H1 (cell line): ENCODE measurements around the gene PAGE2. TPM values are rescaled to one million over a fixed set of nuclear protein-coding genes. Genes with fewer than 3 reads are reported as not detected.

ENCODE experiments used
- CTCF ChIA-PET: fragments of 300-600 bp; sonication (Branson Sonifier 250); formaldehyde crosslinking; loops from one replicate; lab custom pipeline; 2021; ENCODE audit not compliant: partially characterized antibody; lab: Charles Lee
- POLR2A ChIA-PET: fragments of 300-600 bp; sonication (Branson Sonifier 250); formaldehyde crosslinking; loops from one replicate; lab custom pipeline; 2021; ENCODE audit warnings: inconsistent platforms; ENCODE audit not compliant: partially characterized antibody; lab: Charles Lee
- DNase-seq, 2 experiments: peaks; one replicate each; pipeline versions ENCODE4 v3.0.0 to v3.0.0-alpha.2; 2010 to 2022; ENCODE audit warnings: low spot score in 2 of 2, low read depth in 1 of 2, mixed read lengths in 1 of 2
- FAIRE-seq: peaks from 2 replicates; lab custom pipeline; 2011; peaks lifted over from hg19 to GRCh38; lab: Jason Lieb, UNC
- H2AFZ ChIP-seq: 2 replicates; pipeline ENCODE4 v1.8.1; 2012; ENCODE audit warnings: low read length, inconsistent platforms
- H2AK5ac ChIP-seq: 2 replicates; pipeline ENCODE4 v1.6.1; 2013; ENCODE audit warnings: low read depth, low read length
- H2BK120ac ChIP-seq: replicated peaks from 2 replicates; pipeline ENCODE3; 2013; ENCODE audit warnings: low read depth, low read length, inconsistent platforms
- H2BK12ac ChIP-seq: 2 replicates; pipeline ENCODE4 v1.6.1; 2013; ENCODE audit warnings: low read depth, low read length
- H2BK15ac ChIP-seq: 2 replicates; pipeline ENCODE4 v1.6.1; 2013; ENCODE audit warnings: low read length
- H2BK20ac ChIP-seq: 2 replicates; pipeline ENCODE4 v1.6.1; 2013; ENCODE audit warnings: low read length
- H2BK5ac ChIP-seq: 2 replicates; pipeline ENCODE4 v1.6.1; 2013; ENCODE audit warnings: low read depth, low read length
- H3K14ac ChIP-seq: 2 replicates; pipeline ENCODE4 v1.6.1; 2013; ENCODE audit warnings: inconsistent platforms; ENCODE audit not compliant: insufficient read length
- H3K18ac ChIP-seq: 2 replicates; pipeline ENCODE4 v1.6.1; 2013; ENCODE audit warnings: low read length; ENCODE audit errors: extremely low read depth
- H3K23ac ChIP-seq: 2 replicates; pipeline ENCODE4 v1.6.1; 2013; ENCODE audit warnings: inconsistent platforms; ENCODE audit not compliant: insufficient read length
- H3K23me2 ChIP-seq: 2 replicates; pipeline ENCODE4 v1.6.1; 2013; ENCODE audit warnings: low read depth, low read length
- H3K27ac ChIP-seq: 2 replicates; pipeline ENCODE4 v1.6.1; 2011; ENCODE audit warnings: low read depth, low read length, inconsistent platforms
- H3K27me3 ChIP-seq, 4 experiments: replicated peaks in 1 of 4; 1 replicate in 1 of 4; 2 replicates in 3 of 4; pipeline versions ENCODE4 v1.6.1 to v1.8.1; 2011 to 2013; ENCODE audit warnings: low read length in 3 of 4, mild to moderate bottlenecking in 3 of 4, inconsistent platforms in 2 of 4, mixed read lengths in 2 of 4, moderate library complexity in 1 of 4; ENCODE audit not compliant: control insufficient read depth in 3 of 4, insufficient read depth in 3 of 4; ENCODE audit errors: extremely low read depth in 1 of 4
- H3K36me3 ChIP-seq, 4 experiments: 2 replicates each; pipeline versions ENCODE4 v1.6.1 to v1.8.1; 2011 to 2013; ENCODE audit warnings: mild to moderate bottlenecking in 4 of 4, low read length in 3 of 4, moderate library complexity in 2 of 4, control low read depth in 1 of 4, inconsistent platforms in 1 of 4; ENCODE audit not compliant: insufficient read depth in 4 of 4, control insufficient read depth in 2 of 4
- H3K4ac ChIP-seq: replicated peaks from 2 replicates; pipeline ENCODE3; 2013; ENCODE audit warnings: low read length, low read depth, mixed read lengths, inconsistent platforms; ENCODE audit not compliant: insufficient read length
- H3K4me1 ChIP-seq, 4 experiments: replicated peaks in 1 of 4; 1 replicate in 1 of 4; 2 replicates in 3 of 4; pipeline versions ENCODE4 v1.6.1 to v1.8.1; 2011 to 2013; ENCODE audit warnings: low read length in 3 of 4, inconsistent platforms in 2 of 4, mixed read lengths in 1 of 4; ENCODE audit not compliant: insufficient read depth in 4 of 4, control insufficient read depth in 3 of 4
- H3K4me2 ChIP-seq, 2 experiments: 2 replicates each; pipeline versions ENCODE4 v1.6.1 to v1.8.1; 2011 to 2013; ENCODE audit warnings: low read depth in 2 of 2, low read length in 2 of 2, control low read depth in 1 of 2, inconsistent platforms in 1 of 2, mild to moderate bottlenecking in 1 of 2; ENCODE audit not compliant: insufficient read depth in 1 of 2
- H3K4me3 ChIP-seq, 4 experiments: fragments of 200-600, 300-600 bp in 1 of 4; sonication (generic), shearing (Covaris generic), sonication (Bioruptor Twin) in 1 of 4; 2 replicates each; pipeline versions ENCODE4 v1.5.1 to v1.8.1; 2011 to 2016; ENCODE audit warnings: low read length in 4 of 4, low read depth in 3 of 4, control low read depth in 2 of 4, inconsistent platforms in 2 of 4, mild to moderate bottlenecking in 2 of 4, mixed read lengths in 1 of 4, moderate library complexity in 1 of 4; ENCODE audit not compliant: insufficient read depth in 2 of 4; ENCODE audit errors: extremely low read depth in 1 of 4
- H3K56ac ChIP-seq: replicated peaks from 2 replicates; pipeline ENCODE3; 2013; ENCODE audit warnings: low read depth, mild to moderate bottlenecking, mixed read lengths, low read length, inconsistent platforms; ENCODE audit not compliant: insufficient read length
- H3K79me1 ChIP-seq: 2 replicates; pipeline ENCODE4 v1.6.1; 2013; ENCODE audit warnings: low read depth, low read length, control low read depth
- H3K79me2 ChIP-seq, 2 experiments: 2 replicates each; pipeline versions ENCODE4 v1.6.1 to v1.8.1; 2012 to 2013; ENCODE audit warnings: low read length in 2 of 2, mild to moderate bottlenecking in 2 of 2, inconsistent platforms in 1 of 2; ENCODE audit not compliant: insufficient read depth in 2 of 2, control insufficient read depth in 1 of 2
- H3K9ac ChIP-seq, 4 experiments: replicated peaks in 1 of 4; 1 replicate in 1 of 4; 2 replicates in 3 of 4; pipeline versions ENCODE4 v1.6.1 to v1.8.1; 2011 to 2013; ENCODE audit warnings: low read depth in 3 of 4, low read length in 3 of 4, control low read depth in 2 of 4, mild to moderate bottlenecking in 2 of 4, moderate library complexity in 2 of 4, inconsistent platforms in 1 of 4; ENCODE audit errors: extremely low read depth in 1 of 4
- H3K9me3 ChIP-seq, 2 experiments: 2 replicates each; pipeline versions ENCODE4 v1.6.1 to v1.8.1; 2012 to 2013; ENCODE audit warnings: mild to moderate bottlenecking in 2 of 2, moderate library complexity in 2 of 2, control low read depth in 1 of 2, inconsistent platforms in 1 of 2, low read depth in 1 of 2, low read length in 1 of 2, mixed read lengths in 1 of 2; ENCODE audit not compliant: insufficient read depth in 2 of 2
- H4K20me1 ChIP-seq, 2 experiments: replicated peaks in 1 of 2; 2 replicates each; pipeline versions ENCODE3 to v1.8.1; 2011 to 2013; ENCODE audit warnings: inconsistent platforms in 2 of 2, low read length in 2 of 2, mild to moderate bottlenecking in 1 of 2; ENCODE audit not compliant: insufficient read depth in 2 of 2, control insufficient read depth in 1 of 2
- H4K5ac ChIP-seq: 2 replicates; pipeline ENCODE4 v1.6.1; 2013; ENCODE audit warnings: low read length, low read depth, mixed read lengths, inconsistent platforms; ENCODE audit not compliant: insufficient read length
- H4K8ac ChIP-seq: 2 replicates; pipeline ENCODE4 v1.8.0; 2013; ENCODE audit warnings: mild to moderate bottlenecking, moderate library complexity, low read length, inconsistent platforms; ENCODE audit not compliant: insufficient read depth; ENCODE audit errors: extremely low read depth
- H4K91ac ChIP-seq: replicated peaks from 2 replicates; pipeline ENCODE3; 2013; ENCODE audit warnings: low read length, mixed read lengths, inconsistent platforms; ENCODE audit not compliant: insufficient read length
- BCL11A ChIP-seq, 2 experiments: IDR thresholded peaks; one replicate each; pipeline ENCODE4 v1.6.1; 2011; ENCODE audit warnings: low read depth in 2 of 2, low read length in 2 of 2, mild to moderate bottlenecking in 2 of 2
- CHD2 ChIP-seq: IDR thresholded peaks from 2 replicates; pipeline ENCODE4 v1.6.1; 2012; ENCODE audit warnings: low read length, improper control_type of control experiment
- CREB1 ChIP-seq: IDR thresholded peaks from 2 replicates; pipeline ENCODE4 v1.6.1; 2012; ENCODE audit warnings: inconsistent platforms
- FOSL1 ChIP-seq: IDR thresholded peaks from 2 replicates; pipeline ENCODE4 v1.6.1; 2011; ENCODE audit warnings: mild to moderate bottlenecking, low read depth, low read length, moderate library complexity; ENCODE audit not compliant: insufficient read depth
- GABPA ChIP-seq: IDR thresholded peaks from 2 replicates; pipeline ENCODE4 v1.6.1; 2011; ENCODE audit warnings: mild to moderate bottlenecking, low read length, moderate library complexity, borderline replicate concordance; ENCODE audit not compliant: insufficient read depth
- KDM5A ChIP-seq: fragments of 200-600 bp; IDR thresholded peaks from 2 replicates; pipeline ENCODE4 v1.7.1; 2012; ENCODE audit warnings: mild to moderate bottlenecking, low read length, inconsistent platforms, mixed read lengths
- NANOG ChIP-seq: IDR thresholded peaks from 2 replicates; pipeline ENCODE4 v1.6.1; 2011; ENCODE audit warnings: low read length, low read depth, mild to moderate bottlenecking, inconsistent platforms; ENCODE audit not compliant: insufficient read depth, poor library complexity, severe bottlenecking
- POLR2AphosphoS5 ChIP-seq: IDR thresholded peaks from 2 replicates; pipeline ENCODE4 v1.6.1; 2011; ENCODE audit warnings: low read depth, low read length
- RBBP5 ChIP-seq: IDR thresholded peaks from 2 replicates; pipeline ENCODE4 v1.7.1; 2012; ENCODE audit warnings: low read depth, mild to moderate bottlenecking, inconsistent platforms, low read length, moderate library complexity, borderline replicate concordance
- RFX5 ChIP-seq: IDR thresholded peaks from 2 replicates; pipeline ENCODE4 v1.6.1; 2011; ENCODE audit warnings: low read depth, low read length, improper control_type of control experiment, borderline replicate concordance
- SIN3A ChIP-seq, 2 experiments: IDR thresholded peaks in 1 of 2; conservative IDR thresholded peaks in 1 of 2; 2 replicates each; pipeline ENCODE4 v1.6.1; 2011 to 2012; ENCODE audit warnings: low read length in 2 of 2, improper control_type of control experiment in 1 of 2, low read depth in 1 of 2, mild to moderate bottlenecking in 1 of 2
- TAF1 ChIP-seq: IDR thresholded peaks from 2 replicates; pipeline ENCODE4 v1.6.1; 2011; ENCODE audit warnings: mild to moderate bottlenecking, low read depth, low read length
- TAF7 ChIP-seq: optimal IDR thresholded peaks from 2 replicates; pipeline ENCODE3; 2011; ENCODE audit warnings: low read depth, mild to moderate bottlenecking, inconsistent platforms, low read length, moderate library complexity, borderline replicate concordance
- TEAD4 ChIP-seq: IDR thresholded peaks from 2 replicates; pipeline ENCODE4 v1.6.1; 2012; ENCODE audit warnings: low read depth, low read length, inconsistent platforms, mixed read lengths
- polyA plus RNA-seq, 7 experiments: library from polyadenylated mRNA; depleted of rRNA in 3 of 7; stranded (reverse) in 5 of 7; unstranded in 2 of 7; fragments of >200 nt in 5 of 7; fragments of 200-250 nt in 2 of 7; gene quantifications; 1 replicate in 5 of 7; 2 replicates in 1 of 7; 4 replicates in 1 of 7; pipeline versions ENCODE4 v1.2.1 to v1.2.3, GENCODE V29; 2011 to 2013; ENCODE audit warnings: missing spikeins in 2 of 7, mixed read lengths in 2 of 7
- total RNA-seq: library from RNA; stranded (reverse); fragmentation: NEBNext Ultra II Directional; extraction: Animal tissue kit (Norgen Biotek cat#: 25700); gene quantifications from 2 replicates; pipeline ENCODE4 v1.2.1, GENCODE V29; 2021

The PAGE2 gene
- total and polyA plus RNA-seq, 2 of the 8 experiments (the other 6 are each of a cell fraction or from before 2014, with no cell fraction given): not detected

DNA sequence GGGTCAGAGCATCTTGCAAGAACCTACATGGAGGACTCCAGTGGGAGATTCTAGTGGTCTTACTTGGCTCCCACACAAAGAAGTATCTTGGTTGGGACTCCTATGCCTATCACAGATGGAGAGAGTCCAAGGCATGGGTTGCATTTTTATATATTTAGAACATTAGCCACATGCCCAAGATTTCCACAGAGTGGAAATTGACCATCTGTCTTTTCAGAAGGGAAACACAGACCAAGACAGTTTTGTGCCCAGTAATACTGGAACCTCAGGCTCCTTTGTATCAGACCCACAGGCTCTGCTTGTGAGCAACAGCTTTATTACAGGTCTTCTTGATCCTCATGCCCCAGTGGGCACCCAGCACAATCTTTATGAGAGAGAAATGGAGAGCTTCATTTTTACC is 43.6 kb downstream of the PAGE2 start:
- H3K23ac ChIP-seq: no peak overlapping the region
- CTCF ChIA-PET: no interaction called here
- no peak for FAIRE-seq

More for the DNA sequence above, 43.6 kb downstream of the PAGE2 start:
- no peaks in the 10 kb centered on the region for H3K9me3 ChIP-seq
- H2BK15ac ChIP-seq: no peak overlapping the region
- no peak overlapping the region for H3K9ac ChIP-seq
- no peaks in the 10 kb centered on the region for H4K20me1 ChIP-seq
- H3K14ac ChIP-seq: no peak overlapping the region
- no peak overlapping the region for H4K8ac ChIP-seq
- H3K27ac ChIP-seq: no peak overlapping the region
- no peak overlapping the region for H2BK120ac ChIP-seq
- no peak overlapping the region for H2AK5ac ChIP-seq
- H2BK12ac ChIP-seq: no peak overlapping the region
- no peak overlapping the region for H3K4ac ChIP-seq
- H3K18ac ChIP-seq: no peak overlapping the region
- H3K56ac ChIP-seq: no peak overlapping the region
- no peaks in the 10 kb centered on the region for H3K79me1 ChIP-seq
- no peak overlapping the region for H4K5ac ChIP-seq
- no peaks in the 10 kb centered on the region for H3K36me3 ChIP-seq
- H2AFZ ChIP-seq: no peak overlapping the region
- no peaks in the 10 kb centered on the region for H3K79me2 ChIP-seq
- POLR2A ChIA-PET: no interaction called here
- H3K4me3 ChIP-seq: no peak overlapping the region
- no peak overlapping the region for H2BK5ac ChIP-seq
- no peak for DNase-seq
- H2BK20ac ChIP-seq: no peak overlapping the region
- no peak overlapping the region for H3K4me2 ChIP-seq
- H3K4me1 ChIP-seq: no peaks in the 10 kb centered on the region
- H3K27me3 ChIP-seq: no peaks in the 10 kb centered on the region
- TF ChIP-seq BCL11A (IDR thresholded peaks at IDR 0.05; ENCODE audit: low read depth in 2 of 2, low read length in 2 of 2): no peak
- TF ChIP-seq TAF7: no peak
- TF ChIP-seq KDM5A: no peak
- no peak for TF ChIP-seq NANOG
- TF ChIP-seq POLR2AphosphoS5: no peak
- no peak for TF ChIP-seq SIN3A (conservative IDR thresholded peaks at IDR 0.05 in 1 of 2, IDR thresholded peaks at IDR 0.05 in 1 of 2; ENCODE audit: low read depth in 1 of 2, low read length in 2 of 2)
- no peak for TF ChIP-seq RBBP5
- no peak for TF ChIP-seq CHD2
- no peak for TF ChIP-seq RFX5
- no peak for TF ChIP-seq CREB1
- no peak for TF ChIP-seq TEAD4
- no peak for TF ChIP-seq FOSL1
- no peak for TF ChIP-seq TAF1
- no peak for TF ChIP-seq GABPA
- H3K23me2 ChIP-seq: no peaks in the 10 kb centered on the region
- no peak overlapping the region for H4K91ac ChIP-seq
